ENCODE results near the gene APOE. TPM values are rescaled to one million over a fixed set of nuclear protein-coding genes. Genes with fewer than 3 reads are reported as not detected.

APOE gene
- total and polyA plus RNA-seq, 2 of the 13 experiments (the other 11 are each of a cell fraction or from before 2014, with no cell fraction given): 1,328 to 1,470 TPM

GRCh38 chr19:44890366-44891015 is 15.1 kb upstream of the APOE start (continued):
- TF ChIP-seq ZNF639 (CRISPR knock-in tag; conservative IDR thresholded peaks at IDR 0.05): peak; percentile 97
- no peak for TF ChIP-seq STAG1 (CRISPR knock-in tag; IDR thresholded peaks at IDR 0.05)
- TF ChIP-seq ZNF317 (CRISPR knock-in tag; IDR thresholded peaks at IDR 0.05): no peak
- peak; percentile 61 for TF ChIP-seq GATAD2A (CRISPR knock-in tag; IDR thresholded peaks at IDR 0.05)
- TF ChIP-seq ZNF44 (CRISPR knock-in tag; IDR thresholded peaks at IDR 0.05): no peak; the same call in 1 of the 2 replicates
- TF ChIP-seq THAP7 (CRISPR knock-in tag; IDR thresholded peaks at IDR 0.05): peak; percentile 61
- no peak for TF ChIP-seq HMGA1 (CRISPR knock-in tag; conservative IDR thresholded peaks at IDR 0.05)
- 0 out of 2 replicates have a peak, but pooled peaks have one; percentile 64 for TF ChIP-seq FOXK1 (CRISPR knock-in tag; IDR thresholded peaks at IDR 0.05; ENCODE audit: borderline replicate concordance, low read depth)
- no peak for TF ChIP-seq ZFP37 (CRISPR knock-in tag; IDR thresholded peaks at IDR 0.05; ENCODE audit: borderline replicate concordance)
- TF ChIP-seq JUNB (CRISPR knock-in tag; IDR thresholded peaks at IDR 0.05; ENCODE audit: borderline replicate concordance): no peak
- no peak for TF ChIP-seq ZNF382 (CRISPR knock-in tag; IDR thresholded peaks at IDR 0.05; ENCODE audit: borderline replicate concordance)
- TF ChIP-seq RFXAP (CRISPR knock-in tag; IDR thresholded peaks at IDR 0.05; ENCODE audit: borderline replicate concordance): peak; percentile 78
- TF ChIP-seq PATZ1 (CRISPR knock-in tag; IDR thresholded peaks at IDR 0.05): peak; percentile 71
- TF ChIP-seq PRPF4 (IDR thresholded peaks at IDR 0.05; ENCODE audit: low read depth, low read length, poor library complexity, severe bottlenecking): no peak
- no peak for TF ChIP-seq ZNF720 (CRISPR knock-in tag; IDR thresholded peaks at IDR 0.05)
- no peak for TF ChIP-seq PAWR (CRISPR knock-in tag; IDR thresholded peaks at IDR 0.05; ENCODE audit: borderline replicate concordance)
- TF ChIP-seq RBAK (CRISPR knock-in tag; IDR thresholded peaks at IDR 0.05): no peak
- TF ChIP-seq KLF12 (CRISPR knock-in tag; IDR thresholded peaks at IDR 0.05; ENCODE audit: borderline replicate concordance): no peak
- TF ChIP-seq ARNT2 (CRISPR knock-in tag; IDR thresholded peaks at IDR 0.05; ENCODE audit: low read depth): no peak
- TF ChIP-seq PHB2 (IDR thresholded peaks at IDR 0.05; ENCODE audit: partially characterized antibody): no peak
- no peak for TF ChIP-seq ZNF747 (CRISPR knock-in tag; IDR thresholded peaks at IDR 0.05; ENCODE audit: borderline replicate concordance)
- TF ChIP-seq PAF1 (CRISPR knock-in tag; IDR thresholded peaks at IDR 0.05): no peak
- TF ChIP-seq MTF1 (CRISPR knock-in tag; IDR thresholded peaks at IDR 0.05): no peak
- TF ChIP-seq AFF4 (CRISPR knock-in tag; IDR thresholded peaks at IDR 0.05): no peak

Data from HepG2 (cell line).